Ishikawa (cell line): Measurements from ENCODE around the gene ATAD3B.

Source experiments
- CEBPB ChIP-seq: IDR thresholded peaks from 2 replicates; pipeline ENCODE4 v1.6.1; 2012
- CREB1 ChIP-seq: IDR thresholded peaks from 2 replicates; pipeline ENCODE4 v1.6.1; 2012; ENCODE audit warnings: low read depth
- EGR1 ChIP-seq: IDR thresholded peaks from 2 replicates; pipeline ENCODE4 v1.6.1; 2012
- EP300 ChIP-seq: IDR thresholded peaks from 2 replicates; pipeline ENCODE4 v1.6.1; 2012; ENCODE audit warnings: borderline replicate concordance
- FOXM1 ChIP-seq: IDR thresholded peaks from 2 replicates; pipeline ENCODE4 v1.6.1; 2012; ENCODE audit warnings: low read depth, borderline replicate concordance
- NFIC ChIP-seq: IDR thresholded peaks from 2 replicates; pipeline ENCODE4 v1.6.1; 2012
- RAD21 ChIP-seq: IDR thresholded peaks from 2 replicates; pipeline ENCODE4 v1.6.1; 2012; ENCODE audit warnings: low read depth
- TAF1 ChIP-seq: IDR thresholded peaks from 2 replicates; pipeline ENCODE4 v1.6.1; 2012; ENCODE audit warnings: low read depth, mild to moderate bottlenecking
- TCF12 ChIP-seq: IDR thresholded peaks from 2 replicates; pipeline ENCODE4 v1.6.1; 2012; ENCODE audit warnings: low read depth
- TEAD4 ChIP-seq: IDR thresholded peaks from 2 replicates; pipeline ENCODE4 v1.6.1; 2012
- YY1 ChIP-seq: IDR thresholded peaks from 2 replicates; pipeline ENCODE4 v1.6.1; 2012; ENCODE audit warnings: low read depth
- ZBTB7A ChIP-seq: IDR thresholded peaks from 2 replicates; pipeline ENCODE4 v1.6.1; 2012; ENCODE audit warnings: low read depth
- TF ChIP-seq, protein P1 (sequence below): IDR thresholded peaks from 2 replicates; pipeline ENCODE4 v1.6.1; 2012
- TF ChIP-seq, protein P2 (sequence below): IDR thresholded peaks from 2 replicates; pipeline ENCODE4 v1.6.1; 2012; ENCODE audit warnings: low read depth, mild to moderate bottlenecking
- TF ChIP-seq, protein P3 (sequence below): IDR thresholded peaks from 2 replicates; pipeline ENCODE4 v1.6.1; 2012

Gene ATAD3B

DNA sequence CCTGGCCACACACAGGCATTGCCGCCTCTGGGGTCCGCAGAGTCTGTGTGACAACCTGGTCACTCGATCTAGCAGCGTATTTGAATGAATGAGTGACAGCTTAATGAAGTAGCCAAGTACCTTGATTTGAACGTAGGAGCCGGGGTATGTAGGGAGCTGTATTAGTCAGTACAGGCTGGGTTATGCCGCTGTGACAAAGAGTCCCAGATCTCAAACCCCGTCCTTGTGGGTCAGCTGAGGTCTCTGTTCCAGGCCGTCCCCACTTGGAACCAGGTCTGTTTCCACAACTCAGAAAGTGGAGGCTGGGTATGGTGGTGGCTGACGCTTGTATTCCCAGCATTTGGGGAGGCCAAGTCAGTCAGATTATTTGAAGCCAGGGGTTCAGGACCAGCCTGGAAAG lies 20.0 kb downstream of the ATAD3B start:
- no peak for TF ChIP-seq NFIC
- no peak for TF ChIP-seq TEAD4
- no peak for TF ChIP-seq EGR1
- TF ChIP-seq ZBTB7A: no peak
- no peak for TF ChIP-seq CEBPB
- no peak for TF ChIP-seq TCF12

DNA sequence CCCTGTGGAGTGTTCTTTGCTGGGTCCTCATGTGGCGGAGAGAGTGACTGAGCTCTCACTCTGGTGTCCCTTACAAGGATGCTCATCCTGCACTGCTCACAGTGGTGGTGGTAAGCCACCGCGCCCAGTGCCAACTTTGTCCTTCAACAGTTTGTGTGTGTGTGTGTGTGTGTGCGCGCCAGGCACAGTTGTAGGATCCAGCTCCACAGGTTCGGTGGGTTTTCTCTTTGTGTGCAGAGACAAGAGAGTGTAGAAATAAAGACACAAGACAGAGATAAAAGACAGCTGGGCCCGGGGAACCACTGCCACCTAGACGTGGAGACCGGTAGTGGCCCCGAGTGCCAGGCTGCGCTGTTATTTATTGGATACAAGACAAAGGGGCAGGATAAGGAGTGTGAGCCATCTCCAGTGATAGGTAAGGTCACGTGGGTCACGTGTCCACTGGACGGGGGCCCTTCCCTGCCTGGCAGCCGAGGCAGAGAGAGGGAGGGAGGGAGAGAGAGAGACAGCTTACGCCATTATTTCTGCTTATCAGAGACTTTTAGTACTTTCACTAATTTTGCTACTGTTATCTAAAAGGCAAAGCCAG lies 33.3 kb downstream of the ATAD3B start:
- TF ChIP-seq RAD21 (peak; percentile 65), TCF12 (peak; percentile 16; the same call in 1 of the 2 replicates)
- TF ChIP-seq, protein P1, sequence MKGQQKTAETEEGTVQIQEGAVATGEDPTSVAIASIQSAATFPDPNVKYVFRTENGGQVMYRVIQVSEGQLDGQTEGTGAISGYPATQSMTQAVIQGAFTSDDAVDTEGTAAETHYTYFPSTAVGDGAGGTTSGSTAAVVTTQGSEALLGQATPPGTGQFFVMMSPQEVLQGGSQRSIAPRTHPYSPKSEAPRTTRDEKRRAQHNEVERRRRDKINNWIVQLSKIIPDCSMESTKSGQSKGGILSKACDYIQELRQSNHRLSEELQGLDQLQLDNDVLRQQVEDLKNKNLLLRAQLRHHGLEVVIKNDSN: peak; percentile 85

DNA sequence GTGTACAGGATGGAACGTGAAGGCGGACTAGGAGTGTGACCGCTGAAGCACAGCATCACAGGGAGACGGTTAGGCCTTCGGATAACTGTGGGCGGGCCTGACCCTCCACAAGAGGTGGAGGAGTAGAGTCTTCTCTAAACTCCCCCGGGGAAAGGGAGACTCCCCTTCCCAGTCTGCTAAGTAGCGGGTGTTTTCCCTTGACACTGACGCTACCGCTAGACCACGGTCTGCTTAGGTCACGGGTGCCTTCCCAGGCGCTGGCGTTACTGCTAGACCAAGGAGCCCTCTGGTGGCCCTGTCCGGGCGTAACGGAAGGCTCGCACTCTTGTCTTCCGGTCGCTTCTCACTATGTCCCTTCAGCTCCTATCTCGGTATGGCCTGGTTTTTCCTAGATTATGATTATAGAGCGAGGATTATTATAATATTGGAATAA lies 33.8 kb downstream of the ATAD3B start:
- TF ChIP-seq RAD21: peak; percentile 11; the same call in 1 of the 2 replicates

DNA sequence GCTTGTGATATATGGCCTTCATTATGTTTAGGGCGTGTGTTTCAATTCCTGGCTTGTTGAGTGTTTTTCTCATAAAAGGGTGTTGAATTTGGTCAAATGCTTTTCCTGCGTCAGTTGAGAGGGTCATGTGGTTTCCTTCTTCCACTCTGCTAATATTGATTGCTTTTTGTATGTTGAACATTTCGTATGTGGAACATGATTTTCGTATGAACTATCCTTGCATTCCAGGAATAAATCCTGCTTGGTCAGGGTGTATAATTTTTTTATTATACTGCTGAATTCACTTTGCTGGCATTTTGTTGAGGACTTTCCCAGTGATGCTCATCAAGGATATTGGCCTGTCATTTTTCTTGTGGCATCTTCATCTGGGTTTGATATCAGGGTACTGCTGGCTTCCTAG lies 35.7 kb downstream of the ATAD3B start:
- TF ChIP-seq TEAD4 (no peak), TCF12 (no peak), EGR1 (no peak), EP300 (no peak), RAD21 (no peak), NFIC (no peak), CREB1 (no peak), FOXM1 (no peak), TAF1 (no peak), ZBTB7A (no peak)
- TF ChIP-seq, protein P2, sequence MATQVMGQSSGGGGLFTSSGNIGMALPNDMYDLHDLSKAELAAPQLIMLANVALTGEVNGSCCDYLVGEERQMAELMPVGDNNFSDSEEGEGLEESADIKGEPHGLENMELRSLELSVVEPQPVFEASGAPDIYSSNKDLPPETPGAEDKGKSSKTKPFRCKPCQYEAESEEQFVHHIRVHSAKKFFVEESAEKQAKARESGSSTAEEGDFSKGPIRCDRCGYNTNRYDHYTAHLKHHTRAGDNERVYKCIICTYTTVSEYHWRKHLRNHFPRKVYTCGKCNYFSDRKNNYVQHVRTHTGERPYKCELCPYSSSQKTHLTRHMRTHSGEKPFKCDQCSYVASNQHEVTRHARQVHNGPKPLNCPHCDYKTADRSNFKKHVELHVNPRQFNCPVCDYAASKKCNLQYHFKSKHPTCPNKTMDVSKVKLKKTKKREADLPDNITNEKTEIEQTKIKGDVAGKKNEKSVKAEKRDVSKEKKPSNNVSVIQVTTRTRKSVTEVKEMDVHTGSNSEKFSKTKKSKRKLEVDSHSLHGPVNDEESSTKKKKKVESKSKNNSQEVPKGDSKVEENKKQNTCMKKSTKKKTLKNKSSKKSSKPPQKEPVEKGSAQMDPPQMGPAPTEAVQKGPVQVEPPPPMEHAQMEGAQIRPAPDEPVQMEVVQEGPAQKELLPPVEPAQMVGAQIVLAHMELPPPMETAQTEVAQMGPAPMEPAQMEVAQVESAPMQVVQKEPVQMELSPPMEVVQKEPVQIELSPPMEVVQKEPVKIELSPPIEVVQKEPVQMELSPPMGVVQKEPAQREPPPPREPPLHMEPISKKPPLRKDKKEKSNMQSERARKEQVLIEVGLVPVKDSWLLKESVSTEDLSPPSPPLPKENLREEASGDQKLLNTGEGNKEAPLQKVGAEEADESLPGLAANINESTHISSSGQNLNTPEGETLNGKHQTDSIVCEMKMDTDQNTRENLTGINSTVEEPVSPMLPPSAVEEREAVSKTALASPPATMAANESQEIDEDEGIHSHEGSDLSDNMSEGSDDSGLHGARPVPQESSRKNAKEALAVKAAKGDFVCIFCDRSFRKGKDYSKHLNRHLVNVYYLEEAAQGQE: no peak
- TF ChIP-seq, protein P3, sequence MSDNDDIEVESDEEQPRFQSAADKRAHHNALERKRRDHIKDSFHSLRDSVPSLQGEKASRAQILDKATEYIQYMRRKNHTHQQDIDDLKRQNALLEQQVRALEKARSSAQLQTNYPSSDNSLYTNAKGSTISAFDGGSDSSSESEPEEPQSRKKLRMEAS: no peak
- TF ChIP-seq, protein P1: no peak

DNA sequence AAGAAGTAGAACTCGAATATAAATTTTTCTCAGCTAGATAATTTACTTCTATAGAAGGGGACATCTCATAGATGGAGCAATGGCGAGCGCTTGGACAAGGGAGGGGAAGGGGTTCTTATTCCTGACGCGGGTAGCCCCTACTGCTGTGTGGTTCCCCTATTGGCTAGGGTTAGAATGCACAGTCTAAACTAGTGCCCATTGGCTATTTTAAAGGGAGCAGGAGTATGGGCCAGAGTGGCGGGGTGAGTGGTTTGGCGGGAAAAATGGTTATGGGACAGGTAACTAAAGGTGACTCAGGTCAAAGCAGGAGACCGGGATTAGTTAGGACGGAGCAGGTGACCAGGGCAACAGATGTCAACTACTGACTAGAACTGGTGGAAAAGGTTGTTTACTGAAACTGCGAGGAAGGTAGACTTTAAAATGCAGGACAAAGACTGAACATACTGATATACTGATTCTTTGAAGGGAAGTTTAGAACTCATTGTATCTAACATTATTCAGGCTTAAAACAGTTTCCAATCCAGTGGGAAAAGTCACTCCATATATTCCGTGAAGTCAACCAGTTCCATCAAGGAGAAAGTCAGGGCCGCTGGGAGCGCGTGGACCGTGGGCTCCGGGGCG lies 39.5 kb downstream of the ATAD3B start:
- TF ChIP-seq EGR1: no peak
- no peak for TF ChIP-seq TAF1
- peak; percentile 82 for TF ChIP-seq FOXM1

DNA sequence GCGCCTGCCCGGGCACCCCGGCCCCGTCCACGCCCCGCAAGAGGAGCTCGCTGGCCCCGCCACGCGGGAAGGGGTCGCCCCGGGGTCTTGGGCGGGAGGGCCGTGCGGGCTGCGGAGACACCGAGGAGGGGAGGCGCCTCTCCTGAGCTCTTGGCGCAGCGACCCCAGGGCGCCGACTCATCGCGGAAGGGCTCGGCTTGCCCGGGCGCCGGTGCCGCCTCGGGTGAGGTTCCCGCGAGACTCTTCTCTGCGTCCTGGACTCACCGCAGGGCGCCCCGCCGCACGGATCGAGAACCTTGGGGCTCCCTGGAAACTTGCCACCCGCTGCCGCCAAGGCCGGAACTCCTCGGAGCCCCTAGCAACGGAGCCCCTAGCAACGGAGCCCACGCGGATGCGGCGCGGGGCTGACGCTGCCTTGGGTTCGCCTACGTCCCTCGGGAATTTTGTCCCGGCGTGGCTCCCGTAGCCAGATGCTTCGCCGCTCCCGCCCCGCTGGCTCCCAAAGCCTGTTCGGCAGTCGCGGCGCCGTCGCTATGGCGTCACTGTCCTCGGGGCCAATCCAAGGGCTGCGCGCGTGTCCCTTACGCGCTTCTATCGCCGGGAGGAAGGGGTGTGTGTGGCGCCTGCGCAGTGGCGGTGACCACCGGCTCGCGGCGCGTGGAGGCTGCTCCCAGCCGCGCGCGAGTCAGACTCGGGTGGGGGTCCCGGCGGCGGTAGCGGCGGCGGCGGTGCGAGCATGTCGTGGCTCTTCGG lies 40.1 kb downstream of the ATAD3B start, which contains the start of gene ATAD3A:
TSS of gene ATAD3A (plus strand) at position 630 of the 753 bp plus-strand sequence. CDS start at position 737, 107 bp downstream.
- TF ChIP-seq, protein P3: peak; percentile 83
- 0 out of 2 replicates have a peak, but pooled peaks have one; percentile 22 for TF ChIP-seq ZBTB7A
- TF ChIP-seq NFIC: peak; percentile 50
- peak; percentile 66 for TF ChIP-seq TCF12
- TF ChIP-seq, protein P2: no peak
- peak; percentile 37; the same call in 1 of the 2 replicates for TF ChIP-seq EP300
- peak; percentile 96 for TF ChIP-seq CREB1
- no peak for TF ChIP-seq FOXM1
- peak; percentile 72; the same call in 1 of the 2 replicates for TF ChIP-seq TAF1
- no peak for TF ChIP-seq RAD21
- TF ChIP-seq CEBPB: no peak
- TF ChIP-seq, protein P1: peak; percentile 55
- peak; percentile 55; the same call in 1 of the 2 replicates for TF ChIP-seq YY1
- peak; percentile 46 for TF ChIP-seq TEAD4
